Measurements from ENCODE around the gene CMTM5.

The CMTM5 gene

DNA sequence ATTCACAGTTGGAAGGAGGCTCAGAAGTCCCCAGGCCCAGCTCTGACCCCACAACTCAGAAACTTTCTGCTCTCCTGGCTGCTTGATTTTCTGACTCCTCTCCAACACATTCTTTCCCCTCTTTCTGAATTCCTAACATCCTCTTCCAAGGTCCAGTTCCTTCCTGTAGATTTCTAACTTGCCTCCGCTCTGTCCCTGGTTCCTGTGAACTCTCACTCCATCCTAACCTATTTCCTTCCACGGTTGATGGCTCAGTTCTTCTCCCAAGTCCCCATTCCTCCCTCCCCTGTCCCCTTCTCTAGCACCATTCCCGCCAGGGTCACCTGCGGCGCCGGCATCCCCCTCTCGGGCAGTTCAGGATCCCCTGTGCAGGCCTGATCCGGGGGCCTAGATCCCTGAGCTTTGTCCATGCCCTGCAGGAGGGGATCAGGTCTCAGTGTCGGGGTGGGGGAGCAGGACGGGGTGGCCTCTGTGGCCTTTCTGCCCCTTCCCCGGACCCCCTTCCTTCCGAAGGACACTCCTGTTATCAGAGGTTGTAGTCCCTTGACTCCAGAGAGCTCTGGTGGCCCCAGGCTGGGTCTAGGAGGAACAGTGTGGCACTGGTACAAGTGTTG lies 18.2 kb upstream of the CMTM5 start:
- no peak for DNase-seq

DNA sequence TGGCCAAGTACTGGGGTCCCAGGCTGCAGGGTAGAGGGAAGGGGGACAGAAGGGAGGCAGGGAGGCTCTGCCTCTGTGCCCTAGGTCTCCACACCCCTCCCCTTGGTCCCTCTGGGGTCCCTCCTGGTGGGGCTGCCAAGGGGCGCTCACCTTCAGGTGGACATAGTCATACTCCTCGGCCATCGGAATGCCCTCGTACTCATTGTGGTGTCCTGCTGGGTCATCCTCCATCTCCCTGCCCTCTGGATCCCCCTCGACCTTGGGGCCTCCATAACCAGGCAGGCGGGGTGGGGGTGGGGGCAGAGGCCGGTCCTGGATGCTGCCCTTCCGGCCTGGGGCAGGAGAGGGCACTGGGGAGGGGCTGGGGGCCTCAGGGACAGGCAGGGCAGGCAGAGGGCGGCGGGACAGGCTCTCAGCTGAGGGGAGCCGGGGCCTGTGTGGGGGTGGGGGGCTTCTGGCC lies 17.6 kb upstream of the CMTM5 start:
- no peak for DNase-seq

DNA sequence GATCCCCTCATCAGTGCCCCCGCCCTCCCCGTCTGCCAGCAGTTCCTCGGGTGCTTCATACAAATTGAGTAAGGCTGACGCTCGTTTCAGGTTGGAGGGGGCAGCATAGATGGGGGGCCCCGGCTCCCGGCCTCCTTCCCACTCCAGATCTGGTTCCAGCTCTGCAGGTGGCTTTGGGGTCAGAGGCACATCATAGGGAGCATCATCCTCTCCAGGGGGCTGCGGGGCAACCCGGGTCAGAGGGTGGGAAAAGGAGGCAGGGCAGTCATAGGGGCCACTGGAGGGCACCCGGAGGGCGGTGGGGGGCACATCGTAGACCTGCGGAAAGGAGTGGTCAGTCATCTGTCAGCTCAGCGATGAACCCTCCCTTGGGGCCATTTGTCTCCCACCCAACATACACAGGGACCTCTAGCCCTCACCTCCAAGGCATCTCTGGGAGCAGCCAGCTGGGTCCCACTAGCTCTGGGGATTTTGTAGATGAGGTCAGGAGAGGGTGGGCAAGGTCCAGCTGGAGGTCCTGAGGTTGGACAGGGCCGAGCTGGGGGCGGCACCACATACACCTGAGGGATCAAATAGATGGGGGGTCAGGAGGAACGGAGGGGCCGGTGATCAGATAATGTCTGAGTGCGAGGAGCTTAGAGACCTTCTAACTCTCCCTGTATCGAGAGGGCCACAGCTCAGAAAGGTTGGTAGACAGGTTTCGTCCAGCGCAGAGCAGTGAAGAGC lies 17.0 kb upstream of the CMTM5 start:
- DNase-seq = no peak

DNA sequence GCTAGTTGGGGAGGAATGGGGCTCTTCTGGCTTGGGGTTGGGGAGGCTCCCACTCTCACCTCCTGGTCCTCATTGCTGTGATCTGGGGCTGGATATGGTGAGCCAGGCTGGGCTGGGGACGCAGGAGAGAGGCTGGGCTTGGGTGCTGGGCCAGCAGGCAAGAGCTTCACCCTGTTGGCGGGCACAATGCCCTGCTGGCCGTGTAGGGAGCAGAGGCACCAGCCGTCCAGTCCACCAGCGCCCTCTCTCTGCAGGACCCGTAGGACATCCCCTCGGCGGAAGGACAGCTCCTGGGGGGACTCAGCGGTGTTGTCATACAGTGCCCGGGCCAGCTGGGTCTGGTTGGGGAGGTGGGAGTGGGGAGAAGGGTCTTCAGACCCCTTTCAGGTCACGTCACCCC lies 16.4 kb upstream of the CMTM5 start:
- no peak for DNase-seq

DNA sequence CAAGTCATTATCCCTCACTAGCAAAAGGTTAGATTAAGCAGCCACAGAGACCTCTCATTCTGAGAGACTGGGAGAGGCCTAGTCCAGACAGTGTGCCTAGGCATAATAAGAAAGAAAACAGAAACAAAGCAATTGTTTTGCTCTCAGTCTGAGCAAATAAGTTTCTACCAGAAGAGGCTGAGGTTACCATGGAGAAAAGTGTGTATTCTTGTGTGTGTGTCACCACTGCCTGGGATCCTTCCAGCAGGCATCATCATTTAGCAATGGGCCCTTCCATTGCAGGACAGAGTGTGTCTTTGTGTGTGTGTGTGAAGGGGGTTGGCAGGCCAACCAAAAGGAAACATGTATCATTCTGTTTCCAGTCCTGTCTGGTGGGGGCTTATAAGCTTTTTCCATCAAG lies 15.5 kb upstream of the CMTM5 start:
- DNase-seq = no peak

DNA sequence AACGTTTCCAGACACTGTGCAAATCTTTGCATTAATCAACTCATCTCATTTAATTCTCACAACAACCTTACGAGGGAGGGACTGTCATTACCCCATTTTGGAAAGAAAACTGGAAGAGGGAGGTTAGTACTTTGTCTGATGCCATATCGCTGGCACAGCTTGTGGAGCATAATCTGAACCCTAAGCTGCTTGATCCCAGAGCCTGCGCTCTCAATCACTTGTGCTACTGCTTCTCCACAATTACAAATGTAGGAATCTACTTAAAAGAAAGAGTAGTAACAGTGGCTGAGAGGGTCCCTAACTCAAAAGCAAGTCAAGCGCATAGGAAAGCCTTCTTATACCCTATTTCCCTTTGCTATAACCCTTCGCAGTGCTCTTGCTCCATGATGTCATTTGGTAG lies 15.1 kb upstream of the CMTM5 start:
- DNase-seq = no peak

DNA sequence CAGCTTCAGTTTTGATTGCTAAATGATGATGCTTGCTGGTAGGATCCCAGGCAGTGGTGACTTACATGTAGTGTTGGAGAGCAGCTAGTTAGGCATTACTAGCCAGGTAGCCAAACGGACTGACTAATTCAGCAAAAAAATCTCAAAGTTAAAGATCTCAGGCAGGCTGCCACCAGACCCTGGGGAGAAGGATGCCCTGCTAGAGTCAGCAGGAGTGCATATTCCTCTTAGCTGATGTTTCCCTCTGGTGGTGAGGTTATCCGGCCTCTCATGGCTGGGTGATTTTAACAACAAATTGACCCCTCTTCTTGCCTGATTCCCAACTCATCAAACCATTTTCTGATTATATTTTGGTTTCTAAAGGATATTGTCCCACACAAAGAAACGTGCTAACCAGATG lies 14.6 kb upstream of the CMTM5 start:
- DNase-seq = no peak

DNA sequence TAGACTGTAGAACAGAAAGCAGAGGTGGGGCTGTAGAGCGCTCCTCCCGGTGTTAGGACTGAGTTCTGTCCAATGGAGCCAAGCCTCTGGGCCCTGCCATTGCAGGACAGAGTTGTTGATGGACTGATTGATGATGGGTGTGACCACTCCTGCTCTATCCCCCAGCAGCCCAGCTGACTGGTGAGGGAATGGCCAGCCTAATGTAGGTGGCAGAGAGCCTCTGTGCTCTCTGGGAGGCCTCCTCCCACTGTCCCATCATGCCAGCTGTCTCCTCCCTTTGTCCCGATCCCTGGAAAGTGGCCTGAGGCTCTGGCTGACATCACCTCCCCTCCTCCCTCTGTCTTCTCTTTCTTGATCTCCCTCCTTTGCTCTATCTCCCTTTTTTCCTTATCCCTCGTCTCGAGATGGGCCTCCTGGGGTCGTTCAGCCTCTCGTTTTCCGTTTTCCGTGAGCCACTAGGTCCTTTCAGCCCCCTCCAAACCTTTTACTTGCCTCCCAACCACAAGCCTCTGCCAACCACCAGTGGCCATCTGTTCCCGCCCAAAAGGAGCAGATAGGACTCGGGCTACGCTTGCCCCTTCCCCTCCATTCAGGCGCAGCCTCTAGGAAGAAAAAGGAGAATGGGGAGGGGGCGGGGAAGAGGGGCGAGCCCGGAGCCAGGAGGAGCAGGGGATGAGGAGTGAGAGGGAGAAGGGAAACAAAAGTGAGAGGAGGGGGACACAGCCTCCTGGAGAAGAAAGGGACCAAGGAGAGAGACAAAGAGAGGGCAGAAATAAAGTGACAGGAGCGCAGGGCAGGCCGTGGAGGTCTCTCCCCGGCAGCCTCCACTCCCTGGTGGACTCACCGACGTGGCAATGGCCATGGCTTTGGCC lies 12.4 kb upstream of the CMTM5 start:
- no peak for DNase-seq

DNA sequence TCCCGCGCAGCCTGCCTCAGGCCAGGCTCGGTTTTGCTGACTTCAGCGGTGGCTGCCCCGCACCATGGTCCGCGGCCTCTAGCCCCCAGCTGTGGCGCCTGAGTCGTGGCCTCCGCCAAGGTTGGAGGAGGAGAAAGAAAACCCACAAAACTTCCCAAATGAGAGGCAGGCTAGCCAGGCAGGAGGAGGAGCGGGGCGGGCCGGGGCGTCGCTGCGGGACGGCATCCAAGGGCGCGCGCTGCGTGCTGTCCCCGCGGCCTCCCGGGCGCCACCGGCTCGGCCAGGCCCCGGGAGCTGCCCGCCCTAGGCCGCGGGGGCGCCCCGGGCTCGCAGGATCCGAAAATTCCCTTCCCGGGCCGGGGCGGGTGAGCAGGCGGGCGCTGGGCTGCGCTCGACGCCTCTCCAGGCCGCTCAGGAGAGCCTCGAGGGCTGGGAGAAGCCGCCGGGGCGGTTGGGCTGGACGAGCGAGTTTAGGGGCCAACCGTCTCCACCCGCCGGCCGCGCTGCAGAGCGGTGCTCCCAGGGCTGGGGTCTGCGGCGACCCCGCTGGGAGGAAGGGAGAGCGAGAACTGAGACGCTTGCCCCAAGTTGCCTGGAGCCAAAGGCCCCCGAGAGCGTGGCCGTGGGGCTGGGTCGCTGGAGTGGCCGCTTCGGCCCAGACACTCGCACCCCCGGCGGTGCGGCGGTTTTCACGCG lies 11.7 kb upstream of the CMTM5 start, which contains the start of gene EFS:
Gene EFS, minus strand, starts transcription at position 137 of the 696 bp plus-strand sequence. CDS start 147 bp downstream, outside the sequence.
- no peak for DNase-seq

DNA sequence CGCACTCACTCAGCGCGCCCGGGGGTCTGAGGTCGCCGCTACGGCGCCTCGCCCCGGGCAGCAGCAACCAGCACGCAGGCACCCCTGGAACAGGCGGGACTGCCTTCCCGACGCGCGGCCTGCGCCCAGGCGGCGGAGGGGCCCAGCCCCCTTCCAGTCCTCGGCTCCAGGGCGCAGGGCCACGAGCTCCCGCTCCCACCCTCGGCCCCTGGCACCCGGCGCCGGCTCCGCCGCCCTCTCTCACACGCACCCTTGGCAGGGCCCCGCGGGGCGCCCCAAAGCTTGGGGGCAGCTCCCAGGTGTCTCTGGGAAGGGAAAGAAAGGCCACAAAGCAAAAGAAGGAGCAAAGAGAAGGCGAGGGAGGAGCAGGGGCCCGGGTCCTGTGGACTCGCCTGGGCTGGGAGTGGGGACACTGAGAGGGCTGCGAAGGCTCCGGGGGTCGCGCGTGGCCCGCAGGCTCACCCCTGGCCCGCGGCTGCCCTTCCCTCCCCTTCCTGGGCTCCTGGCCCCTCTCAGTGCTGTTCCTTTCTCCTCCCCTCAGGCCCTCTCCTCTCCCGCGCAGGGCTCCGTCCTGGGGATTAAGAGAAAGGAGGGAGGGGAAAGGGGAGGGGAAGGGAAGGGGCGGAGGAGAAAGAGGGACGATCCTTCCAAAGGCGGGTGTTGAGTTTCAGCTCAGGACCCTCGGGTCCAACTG lies 11.0 kb upstream of the CMTM5 start:
- DNase-seq = no peak

DNA sequence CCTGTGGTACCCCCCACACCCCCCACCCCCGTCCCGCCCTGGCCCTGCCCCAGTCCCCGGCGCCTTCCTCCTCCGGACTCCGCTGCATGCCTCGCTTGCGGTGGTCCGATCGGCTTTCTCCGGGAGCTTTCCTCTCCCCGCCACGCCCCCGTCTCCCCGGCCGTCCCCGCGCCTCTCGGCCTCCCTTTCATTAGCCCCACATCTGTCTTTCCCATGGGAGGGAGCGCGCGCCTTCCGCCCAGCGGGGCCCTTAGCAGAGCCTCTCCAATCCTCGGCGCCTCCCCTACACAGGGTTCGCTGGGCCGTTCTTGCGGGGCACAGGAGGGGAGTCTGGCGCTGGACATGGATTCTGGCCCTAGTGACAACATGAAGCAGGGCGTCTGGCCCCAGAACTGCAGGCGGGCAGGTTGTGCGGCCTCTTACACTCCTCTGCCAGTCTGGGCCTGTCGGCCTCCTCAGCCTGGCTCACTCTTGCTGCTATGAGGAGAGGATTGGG lies 10.4 kb upstream of the CMTM5 start:
- DNase-seq = no peak

DNA sequence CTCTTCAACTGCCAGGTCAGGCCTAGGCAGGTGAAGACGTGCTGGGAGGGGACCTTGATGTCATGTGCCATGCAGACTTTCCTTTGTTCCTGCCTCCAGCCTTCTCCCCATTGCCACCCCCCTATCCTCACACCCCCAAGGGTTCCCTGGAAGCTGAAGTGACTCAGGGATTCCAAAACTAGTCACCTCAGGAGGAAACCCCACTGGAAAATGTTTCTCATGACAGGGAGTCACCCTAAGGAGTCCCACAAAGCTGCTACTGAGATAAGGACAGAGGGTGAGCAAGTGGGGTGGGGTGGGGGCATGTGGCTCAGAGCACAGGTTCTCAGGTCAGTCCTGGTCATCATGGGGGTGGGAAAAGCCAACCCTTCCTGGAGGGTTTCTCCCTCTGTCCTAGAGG lies 6.6 kb upstream of the CMTM5 start:
- no peak for DNase-seq

DNA sequence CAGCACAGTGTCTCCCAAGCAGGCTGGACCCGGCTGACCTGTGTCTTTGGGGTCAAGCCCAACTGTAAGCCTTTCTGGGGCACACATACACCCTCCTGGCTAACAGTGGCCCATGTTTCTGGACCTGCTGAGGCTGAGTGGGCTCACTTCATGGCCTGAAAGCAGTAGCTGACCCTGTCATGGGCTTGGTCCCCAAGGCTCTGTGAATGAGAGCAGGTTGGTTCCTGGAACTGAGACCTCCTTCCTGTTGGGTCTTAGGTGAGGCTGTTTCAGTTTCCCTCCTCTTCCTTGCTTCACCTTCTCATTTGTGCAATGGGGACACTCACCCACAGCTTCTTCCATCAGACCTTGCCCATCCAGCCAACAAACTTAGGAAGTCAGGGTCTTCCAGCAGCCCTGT lies 5.0 kb upstream of the CMTM5 start:
- DNase-seq = no peak

DNA sequence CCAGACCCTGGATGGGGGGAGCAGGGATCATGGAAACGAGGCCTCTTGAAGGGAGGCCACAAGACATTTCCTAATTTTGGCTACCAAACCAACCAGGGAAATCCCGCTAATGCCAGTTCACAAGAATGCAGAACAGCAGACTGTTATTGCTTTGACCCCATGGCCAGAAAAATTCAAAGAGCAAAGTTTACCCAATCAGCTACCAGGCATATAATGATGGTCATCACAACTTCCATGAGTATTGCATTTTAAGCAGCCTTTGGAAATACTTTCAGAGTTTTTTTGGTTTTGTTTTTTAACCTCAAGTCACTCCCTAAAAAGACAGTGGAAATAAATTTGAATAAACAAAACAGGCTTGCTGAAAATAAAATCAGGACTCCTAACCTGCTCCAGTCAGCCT lies 4.3 kb upstream of the CMTM5 start, which contains the start of gene IL25:
Gene IL25, plus strand, starts transcription at position 301 of the 400 bp plus-strand sequence.
- no peak for DNase-seq

DNA sequence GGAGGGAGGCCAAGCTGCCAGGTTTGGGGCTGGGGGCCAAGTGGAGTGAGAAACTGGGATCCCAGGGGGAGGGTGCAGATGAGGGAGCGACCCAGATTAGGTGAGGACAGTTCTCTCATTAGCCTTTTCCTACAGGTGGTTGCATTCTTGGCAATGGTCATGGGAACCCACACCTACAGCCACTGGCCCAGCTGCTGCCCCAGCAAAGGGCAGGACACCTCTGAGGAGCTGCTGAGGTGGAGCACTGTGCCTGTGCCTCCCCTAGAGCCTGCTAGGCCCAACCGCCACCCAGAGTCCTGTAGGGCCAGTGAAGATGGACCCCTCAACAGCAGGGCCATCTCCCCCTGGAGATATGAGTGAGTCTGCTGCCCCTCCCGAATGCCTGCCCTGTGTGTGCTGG lies 3.8 kb upstream of the CMTM5 start:
- DNase-seq = no peak

DNA sequence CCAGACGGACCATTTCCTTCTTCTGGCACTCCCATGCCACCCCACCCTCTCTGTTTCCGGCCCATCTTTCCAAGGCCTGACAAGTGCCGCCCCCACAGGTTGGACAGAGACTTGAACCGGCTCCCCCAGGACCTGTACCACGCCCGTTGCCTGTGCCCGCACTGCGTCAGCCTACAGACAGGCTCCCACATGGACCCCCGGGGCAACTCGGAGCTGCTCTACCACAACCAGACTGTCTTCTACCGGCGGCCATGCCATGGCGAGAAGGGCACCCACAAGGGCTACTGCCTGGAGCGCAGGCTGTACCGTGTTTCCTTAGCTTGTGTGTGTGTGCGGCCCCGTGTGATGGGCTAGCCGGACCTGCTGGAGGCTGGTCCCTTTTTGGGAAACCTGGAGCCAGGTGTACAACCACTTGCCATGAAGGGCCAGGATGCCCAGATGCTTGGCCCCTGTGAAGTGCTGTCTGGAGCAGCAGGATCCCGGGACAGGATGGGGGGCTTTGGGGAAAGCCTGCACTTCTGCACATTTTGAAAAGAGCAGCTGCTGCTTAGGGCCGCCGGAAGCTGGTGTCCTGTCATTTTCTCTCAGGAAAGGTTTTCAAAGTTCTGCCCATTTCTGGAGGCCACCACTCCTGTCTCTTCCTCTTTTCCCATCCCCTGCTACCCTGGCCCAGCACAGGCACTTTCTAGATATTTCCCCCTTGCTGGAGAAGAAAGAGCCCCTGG lies 1.2 kb upstream of the CMTM5 start:
- DNase-seq = no peak

DNA sequence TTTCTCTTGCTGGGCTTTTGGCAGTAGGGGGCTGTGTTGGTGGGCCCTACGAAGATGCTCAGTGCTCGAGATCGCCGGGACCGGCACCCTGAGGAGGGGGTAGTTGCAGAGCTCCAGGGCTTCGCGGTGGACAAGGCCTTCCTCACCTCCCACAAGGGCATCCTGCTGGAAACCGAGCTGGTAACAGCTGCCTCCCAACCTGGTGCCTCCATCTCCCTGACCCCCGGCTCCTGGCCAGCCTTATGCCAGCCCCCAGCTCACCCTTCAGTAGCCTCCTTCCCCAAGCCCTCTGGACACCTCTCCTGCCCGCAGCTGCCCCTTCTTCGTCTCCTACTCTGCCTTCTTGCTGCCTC lies 328 bp downstream of the CMTM5 start:
- no peak for DNase-seq

DNA sequence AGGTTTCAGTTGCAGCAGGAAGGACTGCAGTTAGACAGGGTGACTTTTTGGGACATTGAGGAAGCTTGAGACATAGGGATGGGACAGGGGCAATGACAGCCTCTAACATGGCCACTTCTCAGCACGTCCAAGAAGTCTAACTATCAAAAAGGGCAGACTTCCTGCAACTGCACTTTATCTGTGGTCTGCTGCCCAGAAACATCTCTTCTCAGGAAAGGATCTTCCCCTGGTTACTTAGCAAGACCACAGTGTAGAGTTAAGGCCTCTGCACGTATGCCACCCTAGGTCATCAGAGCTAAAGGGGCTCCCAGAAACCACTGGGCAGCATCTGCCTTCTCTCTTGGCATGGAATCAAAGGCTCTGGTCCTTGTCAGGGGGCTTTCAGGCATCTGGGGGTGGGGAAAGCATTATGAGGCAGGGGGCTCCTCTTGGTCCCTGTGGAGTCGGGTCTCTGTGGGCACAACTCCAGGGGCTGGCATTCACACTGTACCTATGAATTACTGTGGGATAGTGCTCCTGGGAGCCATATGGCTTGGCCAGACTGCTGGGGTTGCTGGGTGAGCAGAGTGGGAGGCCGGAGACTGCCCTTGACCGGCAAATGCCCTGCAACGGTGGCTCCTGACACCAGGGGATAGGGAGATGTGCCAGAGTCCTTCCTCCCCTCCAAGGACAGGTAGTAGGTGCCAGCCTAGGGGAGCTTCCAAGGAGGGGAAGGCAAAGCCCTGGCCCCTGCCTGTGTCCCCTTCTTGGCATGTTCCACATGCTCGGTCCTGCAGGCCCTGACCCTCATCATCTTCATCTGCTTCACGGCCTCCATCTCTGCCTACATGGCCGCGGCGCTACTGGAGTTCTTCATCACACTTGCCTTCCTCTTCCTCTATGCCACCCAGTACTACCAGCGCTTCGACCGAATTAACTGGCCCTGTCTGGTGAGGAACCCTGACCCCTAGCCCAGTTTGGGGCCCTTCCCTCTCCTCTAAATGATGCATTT lies 1.0 kb downstream of the CMTM5 start:
- DNase-seq = no peak

DNA sequence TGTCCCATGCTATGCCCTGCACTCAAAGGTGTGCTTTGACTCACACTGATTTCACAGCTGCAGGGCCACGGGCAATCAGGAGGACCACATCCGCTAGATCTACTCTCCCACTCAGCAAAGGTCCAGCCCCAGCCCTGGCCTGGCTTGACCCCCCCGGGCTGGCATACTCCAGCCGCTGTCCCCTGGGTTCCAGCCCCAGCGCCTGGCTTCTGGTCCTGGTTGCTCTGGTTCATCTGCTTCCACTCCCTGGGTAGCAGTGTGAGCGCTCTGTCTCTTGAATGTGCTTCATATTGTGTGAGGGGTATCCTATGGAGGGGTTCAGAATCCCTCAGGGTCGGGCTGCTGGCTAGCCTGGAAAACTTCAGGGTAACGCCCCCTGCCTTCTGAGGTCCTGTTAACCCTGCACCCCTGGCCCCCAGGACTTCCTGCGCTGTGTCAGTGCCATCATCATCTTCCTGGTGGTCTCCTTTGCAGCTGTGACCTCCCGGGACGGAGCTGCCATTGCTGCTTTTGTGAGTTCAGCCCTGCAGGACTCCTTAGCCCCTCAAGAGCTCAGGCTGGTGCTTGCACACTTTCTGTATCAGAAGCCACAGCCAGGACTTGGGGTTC lies 1.9 kb downstream of the CMTM5 start:
- DNase-seq = no peak

Data from cortex of kidney (tissue), 1 donor.